ENCODE results near the gene SIMC1. TPM values are rescaled to one million over a fixed set of nuclear protein-coding genes. Genes with fewer than 3 reads are reported as not detected.
A peak's percentile ranks its signal among the peaks of the same experiment; 100 is the strongest.

Gene SIMC1
- total RNA-seq, 1 experiment from 2014 or later = 25.4 TPM

DNA sequence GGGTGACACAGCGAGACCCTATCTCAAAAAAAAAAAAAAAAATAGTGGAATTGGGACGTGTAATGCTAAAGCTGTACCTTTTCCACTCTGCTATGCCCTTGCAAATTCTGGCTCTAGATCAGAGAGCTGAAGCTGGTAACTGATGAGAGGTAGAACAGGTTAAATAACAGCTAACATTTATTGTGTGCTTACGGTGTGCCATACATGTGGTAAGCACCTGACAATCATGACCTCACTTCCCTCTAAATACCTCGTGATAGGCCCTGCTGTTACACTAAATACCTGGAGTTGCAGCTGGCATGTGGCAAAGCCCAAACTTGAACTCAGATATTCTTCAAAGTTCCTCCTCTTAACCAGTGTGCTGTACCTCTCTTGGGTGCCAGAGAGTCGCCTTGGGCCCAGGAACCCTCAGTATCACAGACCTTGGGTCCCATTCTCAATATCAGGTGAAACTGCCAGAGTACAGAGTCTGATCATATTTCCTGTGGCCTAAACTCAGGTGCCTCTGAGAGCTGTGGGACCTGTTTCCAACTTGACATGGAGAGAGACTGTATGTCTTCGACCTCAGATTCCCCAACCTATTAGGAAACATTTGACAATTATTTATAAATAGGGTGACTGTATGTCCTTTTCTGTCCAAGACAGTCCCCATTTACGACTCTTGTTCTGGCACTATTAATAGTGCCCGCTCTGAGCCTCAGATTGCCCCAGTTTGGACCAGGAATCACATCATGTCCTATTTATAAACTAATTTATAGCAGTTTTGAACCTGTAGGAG, 131.9 kb downstream of the SIMC1 start:
- no peaks in the 10 kb centered on the region for H3K9me3 Mint-ChIP-seq (ENCODE audit: unreplicated experiment)
- H3K27me3 Mint-ChIP-seq (ENCODE audit: insufficient read depth, unreplicated experiment) = no peaks in the 10 kb centered on the region
- ChIA-PET POLR2A (interaction anchor here (2.0 kb wide), 1 partner anchor 9 kb away, joined by 9 read pairs; the partner anchor contains the start of gene KIAA1191), CTCF (interaction anchor here (0.6 to 1.8 kb wide), 5 partner anchors 8 to 48 kb away, joined by 3 to 5 read pairs (median 3); partner anchors contain the start of gene KIAA1191)
- BruUV-seq (replicated peaks) = no TSS peak
- no peak for TF ChIP-seq CTCF (IDR thresholded peaks at IDR 0.05; ENCODE audit: unreplicated experiment)
- H3K27ac Mint-ChIP-seq (ENCODE audit: low read depth, unreplicated experiment) = no peak overlapping the region
- intact Hi-C loops (cut with micrococcal nuclease) = no loop called here
- H3K36me3 Mint-ChIP-seq (ENCODE audit: insufficient read depth, unreplicated experiment) = no peaks in the 10 kb centered on the region
- no peak overlapping the region for H3K4me3 Mint-ChIP-seq (ENCODE audit: unreplicated experiment)
- H3K4me1 Mint-ChIP-seq (ENCODE audit: insufficient read depth, unreplicated experiment) = peaks cover 6% of the 10 kb centered on the region
- no peak for DNase-seq (ENCODE audit: unreplicated experiment)

- no peaks in the 10 kb centered on the region for H3K27me3 Mint-ChIP-seq (ENCODE audit: insufficient read depth, unreplicated experiment)
- no peak overlapping the region for H3K27ac Mint-ChIP-seq (ENCODE audit: low read depth, unreplicated experiment)
- H3K9me3 Mint-ChIP-seq (ENCODE audit: unreplicated experiment) = no peaks in the 10 kb centered on the region
- peak; percentile 42 for DNase-seq (ENCODE audit: unreplicated experiment)
- H3K36me3 Mint-ChIP-seq (ENCODE audit: insufficient read depth, unreplicated experiment) = no peaks in the 10 kb centered on the region
- CTCF ChIA-PET = interaction anchor here (0.6 to 1.0 kb wide), 5 partner anchors 13 to 139 kb away, joined by 3 to 5 read pairs (median 3); no protein-coding TSS in a partner anchor
- peaks cover 6% of the 10 kb centered on the region for H3K4me1 Mint-ChIP-seq (ENCODE audit: insufficient read depth, unreplicated experiment)
- TF ChIP-seq CTCF (IDR thresholded peaks at IDR 0.05; ENCODE audit: unreplicated experiment) = no peak
- no peak overlapping the region for H3K4me3 Mint-ChIP-seq (ENCODE audit: unreplicated experiment)
- intact Hi-C loops (cut with micrococcal nuclease) = no loop called here
- POLR2A ChIA-PET = interaction anchor here (1.7 kb wide), 1 partner anchor 10 kb away, joined by 10 read pairs; the partner anchor contains the start of gene KIAA1191
- no TSS peak for BruUV-seq (replicated peaks)
Observed at GRCh38 chr5:176371621-176372539, 133.7 kb downstream of the SIMC1 start.

DNA sequence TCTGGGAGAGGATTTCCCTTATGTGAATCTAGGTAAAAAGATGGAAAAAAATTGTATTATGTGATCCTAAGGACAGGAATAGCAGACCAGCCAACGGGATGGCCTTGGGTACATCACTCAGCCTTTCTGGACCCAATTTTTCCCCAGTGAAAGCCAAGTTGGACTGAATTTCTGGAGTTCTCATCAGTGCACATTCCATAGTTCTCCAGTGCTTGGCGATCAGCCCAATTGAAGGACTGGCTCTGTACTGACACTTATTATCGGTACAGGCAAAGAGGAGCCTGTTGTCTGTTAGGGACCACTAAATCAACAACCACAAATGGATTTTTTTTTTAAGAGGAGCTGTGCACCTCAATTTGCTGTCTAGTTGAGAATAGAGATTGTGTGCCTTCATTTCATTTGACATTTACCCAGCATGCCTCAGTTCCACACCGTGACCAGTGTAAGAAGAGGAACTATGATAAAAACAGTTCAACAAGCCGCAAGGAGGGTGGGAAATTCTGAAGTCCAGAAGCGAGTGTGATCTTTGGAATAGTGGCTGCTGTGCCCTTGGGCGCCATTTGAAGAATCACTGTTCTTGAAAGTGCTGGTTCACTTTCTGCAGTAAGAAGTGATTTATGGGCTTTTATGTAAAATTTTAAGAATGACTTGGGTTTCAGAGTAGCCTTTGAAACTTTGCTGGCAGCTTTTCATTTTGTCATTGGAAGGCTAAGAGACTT, 135.0 kb downstream of the SIMC1 start:
- no peaks in the 10 kb centered on the region for H3K27me3 Mint-ChIP-seq (ENCODE audit: insufficient read depth, unreplicated experiment)
- no TSS peak for BruUV-seq (replicated peaks)
- H3K9me3 Mint-ChIP-seq (ENCODE audit: unreplicated experiment) = no peaks in the 10 kb centered on the region
- H3K27ac Mint-ChIP-seq (ENCODE audit: low read depth, unreplicated experiment) = no peak overlapping the region
- H3K4me3 Mint-ChIP-seq (ENCODE audit: unreplicated experiment) = no peak overlapping the region
- H3K4me1 Mint-ChIP-seq (ENCODE audit: insufficient read depth, unreplicated experiment) = peaks cover 6% of the 10 kb centered on the region
- TF ChIP-seq CTCF (IDR thresholded peaks at IDR 0.05; ENCODE audit: unreplicated experiment) = no peak
- intact Hi-C loops (cut with micrococcal nuclease) = no loop called here
- ChIA-PET CTCF (interaction anchor here (0.5 to 1.3 kb wide), 3 partner anchors 11 to 1772 kb away, joined by 4 to 5 read pairs (median 4); no protein-coding TSS in a partner anchor), POLR2A (interaction anchor here (0.6 to 1.8 kb wide), 4 partner anchors 11 to 16 kb away, joined by 3 to 10 read pairs (median 4); partner anchors contain the start of genes HIGD2A, KIAA1191 and NOP16)
- no peaks in the 10 kb centered on the region for H3K36me3 Mint-ChIP-seq (ENCODE audit: insufficient read depth, unreplicated experiment)
- no peak for DNase-seq (ENCODE audit: unreplicated experiment)
